Endothelial cell of umbilical vein (primary cell): ENCODE measurements around the gene FBXL2.

ENCODE experiments used
- CTCF ChIP-seq, 2 donors: IDR thresholded peaks; 1 replicate in 1 of 2; 2 replicates in 1 of 2; pipeline ENCODE4 v1.5.1; 2011; ENCODE audit warnings: low read length in 2 of 2, mild to moderate bottlenecking in 2 of 2, moderate library complexity in 2 of 2, control low read depth in 1 of 2, inconsistent platforms in 1 of 2, low read depth in 1 of 2; ENCODE audit not compliant: insufficient read depth in 1 of 2; ENCODE audit errors: extremely low read depth in 1 of 2
- EZH2 ChIP-seq: IDR thresholded peaks from 2 replicates; pipeline ENCODE4 v1.6.1; 2012; ENCODE audit warnings: borderline replicate concordance, low read depth, mild to moderate bottlenecking, moderate library complexity, low read length, inconsistent platforms; ENCODE audit not compliant: severe bottlenecking
- MAX ChIP-seq: IDR thresholded peaks from 2 replicates; pipeline ENCODE4 v1.6.1; 2011; ENCODE audit not compliant: insufficient read depth, insufficient read length
- POLR2A ChIP-seq: IDR thresholded peaks from 2 replicates; pipeline ENCODE4 v1.6.1; 2012; ENCODE audit warnings: low read depth, mild to moderate bottlenecking, control low read depth, low read length

GRCh38 chr3:33398410-33398809 lies 121.2 kb downstream of the FBXL2 start:
- TF ChIP-seq MAX = no peak
- no peak for TF ChIP-seq CTCF (IDR thresholded peaks at IDR 0.05; ENCODE audit: extremely low read depth in 1 of 2, insufficient read depth in 1 of 2, low read depth in 1 of 2, low read length in 2 of 2)
- TF ChIP-seq POLR2A = no peak
- TF ChIP-seq EZH2 = no peak
